ENCODE results near the gene COL8A1. TPM values are rescaled to one million over a fixed set of nuclear protein-coding genes. Genes with fewer than 3 reads are reported as not detected.

COL8A1 gene
- total RNA-seq, 1 donor from 2014 or later, result 5.6 TPM

DNA sequence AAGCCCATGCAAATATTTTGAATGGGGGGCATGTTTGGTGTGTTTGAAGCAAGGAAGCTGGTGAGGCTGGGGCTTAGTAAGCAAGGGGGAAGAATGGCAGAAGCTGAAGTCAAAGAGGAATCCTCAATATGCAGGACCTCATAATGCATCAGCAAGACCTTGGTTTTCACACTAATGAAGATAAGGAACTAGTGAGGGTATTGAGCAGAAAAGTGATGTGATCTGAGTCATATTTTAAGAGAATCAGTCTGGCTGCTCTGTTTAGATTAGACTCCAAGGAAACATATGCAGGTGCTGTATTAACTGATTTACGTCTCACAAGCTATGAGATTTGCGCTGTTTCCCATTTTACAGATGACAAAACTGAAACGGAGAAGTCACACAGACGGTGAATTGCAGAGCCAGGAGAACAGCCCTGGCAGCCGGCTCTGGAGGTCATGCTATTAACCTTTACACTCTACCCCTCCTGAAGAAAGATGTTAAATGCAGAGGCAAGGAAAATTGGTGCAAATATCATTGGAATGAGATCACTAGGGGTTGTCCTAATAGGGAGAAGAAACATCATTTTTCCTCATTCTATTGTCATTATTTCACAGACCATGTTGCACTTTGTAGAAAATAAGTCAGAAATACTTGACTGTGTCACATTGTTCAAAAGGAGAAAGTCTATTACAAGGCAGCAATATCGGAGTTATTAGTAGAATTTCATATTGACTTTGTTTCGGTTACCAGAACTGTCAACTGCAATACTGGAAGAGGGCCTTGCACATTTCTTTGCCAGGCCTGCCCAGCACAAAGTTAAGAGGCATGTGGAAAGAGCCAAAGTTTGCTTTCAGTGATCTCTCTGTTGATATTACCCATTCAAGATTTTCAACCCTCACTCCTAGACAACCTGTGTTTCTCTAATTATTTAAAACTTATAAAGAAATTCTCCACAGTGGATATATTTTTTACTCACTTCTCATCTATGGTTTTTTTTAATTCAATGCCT is 64.9 kb downstream of the COL8A1 start:
- Mint-ChIP-seq H3K27ac (ENCODE audit: unreplicated experiment) (no peak overlapping the region), H3K9me3 (ENCODE audit: unreplicated experiment) (no peaks in the 10 kb centered on the region), H3K27me3 (ENCODE audit: unreplicated experiment) (no peaks in the 10 kb centered on the region), H3K4me3 (ENCODE audit: unreplicated experiment) (no peak overlapping the region), H3K36me3 (ENCODE audit: low read depth, unreplicated experiment) (no peaks in the 10 kb centered on the region), H3K4me1 (ENCODE audit: unreplicated experiment) (no peaks in the 10 kb centered on the region)
- DNase-seq (ENCODE audit: low spot score), result no peak
- no peak for TF ChIP-seq CTCF (IDR thresholded peaks at IDR 0.05; ENCODE audit: unreplicated experiment)

GRCh38 chr3:99704417-99704816 is 66.0 kb downstream of the COL8A1 start:
- Mint-ChIP-seq H3K4me3 (ENCODE audit: unreplicated experiment) (no peak overlapping the region), H3K27ac (ENCODE audit: unreplicated experiment) (no peak overlapping the region), H3K36me3 (ENCODE audit: low read depth, unreplicated experiment) (no peaks in the 10 kb centered on the region), H3K27me3 (ENCODE audit: unreplicated experiment) (no peaks in the 10 kb centered on the region), H3K9me3 (ENCODE audit: unreplicated experiment) (no peaks in the 10 kb centered on the region), H3K4me1 (ENCODE audit: unreplicated experiment) (no peaks in the 10 kb centered on the region)
- no peak for DNase-seq (ENCODE audit: low spot score)
- no peak for TF ChIP-seq CTCF (IDR thresholded peaks at IDR 0.05; ENCODE audit: unreplicated experiment)

- H3K4me1 Mint-ChIP-seq (ENCODE audit: unreplicated experiment), result no peaks in the 10 kb centered on the region
- DNase-seq (ENCODE audit: low spot score), result no peak
- no peak overlapping the region for H3K27ac Mint-ChIP-seq (ENCODE audit: unreplicated experiment)
- H3K36me3 Mint-ChIP-seq (ENCODE audit: low read depth, unreplicated experiment), result no peaks in the 10 kb centered on the region
- no peaks in the 10 kb centered on the region for H3K27me3 Mint-ChIP-seq (ENCODE audit: unreplicated experiment)
- TF ChIP-seq CTCF (IDR thresholded peaks at IDR 0.05; ENCODE audit: unreplicated experiment), result no peak
- H3K9me3 Mint-ChIP-seq (ENCODE audit: unreplicated experiment), result no peaks in the 10 kb centered on the region
- no peak overlapping the region for H3K4me3 Mint-ChIP-seq (ENCODE audit: unreplicated experiment)
Observed at GRCh38 chr3:99706410-99706809, 68.0 kb downstream of the COL8A1 start.

GRCh38 chr3:99708207-99708745 is 69.9 kb downstream of the COL8A1 start:
- H3K4me1 Mint-ChIP-seq (ENCODE audit: unreplicated experiment), result no peaks in the 10 kb centered on the region
- TF ChIP-seq CTCF (IDR thresholded peaks at IDR 0.05; ENCODE audit: unreplicated experiment), result no peak
- H3K27ac Mint-ChIP-seq (ENCODE audit: unreplicated experiment), result no peak overlapping the region
- no peaks in the 10 kb centered on the region for H3K36me3 Mint-ChIP-seq (ENCODE audit: low read depth, unreplicated experiment)
- no peaks in the 10 kb centered on the region for H3K9me3 Mint-ChIP-seq (ENCODE audit: unreplicated experiment)
- DNase-seq (ENCODE audit: low spot score), result no peak
- no peak overlapping the region for H3K4me3 Mint-ChIP-seq (ENCODE audit: unreplicated experiment)
- no peaks in the 10 kb centered on the region for H3K27me3 Mint-ChIP-seq (ENCODE audit: unreplicated experiment)

GRCh38 chr3:99709686-99710085 is 71.3 kb downstream of the COL8A1 start:
- H3K4me3 Mint-ChIP-seq (ENCODE audit: unreplicated experiment), result no peak overlapping the region
- no peaks in the 10 kb centered on the region for H3K9me3 Mint-ChIP-seq (ENCODE audit: unreplicated experiment)
- H3K4me1 Mint-ChIP-seq (ENCODE audit: unreplicated experiment), result no peaks in the 10 kb centered on the region
- H3K27ac Mint-ChIP-seq (ENCODE audit: unreplicated experiment), result no peak overlapping the region
- DNase-seq (ENCODE audit: low spot score), result no peak
- no peak for TF ChIP-seq CTCF (IDR thresholded peaks at IDR 0.05; ENCODE audit: unreplicated experiment)
- no peaks in the 10 kb centered on the region for H3K27me3 Mint-ChIP-seq (ENCODE audit: unreplicated experiment)
- H3K36me3 Mint-ChIP-seq (ENCODE audit: low read depth, unreplicated experiment), result no peaks in the 10 kb centered on the region

Data from endothelial cell (in vitro differentiated cells).